HG03039 (cell line): ENCODE data around the gene SCG2.

ENCODE experiments used
- ATAC-seq: cut with Tn5 transposase; IDR thresholded peaks from one replicate; pipeline ENCODE4 v1.9.1; 2021; ENCODE audit warnings: mild to moderate bottlenecking, moderate library complexity; ENCODE audit not compliant: unreplicated experiment

The SCG2 gene, protein sequence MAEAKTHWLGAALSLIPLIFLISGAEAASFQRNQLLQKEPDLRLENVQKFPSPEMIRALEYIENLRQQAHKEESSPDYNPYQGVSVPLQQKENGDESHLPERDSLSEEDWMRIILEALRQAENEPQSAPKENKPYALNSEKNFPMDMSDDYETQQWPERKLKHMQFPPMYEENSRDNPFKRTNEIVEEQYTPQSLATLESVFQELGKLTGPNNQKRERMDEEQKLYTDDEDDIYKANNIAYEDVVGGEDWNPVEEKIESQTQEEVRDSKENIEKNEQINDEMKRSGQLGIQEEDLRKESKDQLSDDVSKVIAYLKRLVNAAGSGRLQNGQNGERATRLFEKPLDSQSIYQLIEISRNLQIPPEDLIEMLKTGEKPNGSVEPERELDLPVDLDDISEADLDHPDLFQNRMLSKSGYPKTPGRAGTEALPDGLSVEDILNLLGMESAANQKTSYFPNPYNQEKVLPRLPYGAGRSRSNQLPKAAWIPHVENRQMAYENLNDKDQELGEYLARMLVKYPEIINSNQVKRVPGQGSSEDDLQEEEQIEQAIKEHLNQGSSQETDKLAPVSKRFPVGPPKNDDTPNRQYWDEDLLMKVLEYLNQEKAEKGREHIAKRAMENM

DNA sequence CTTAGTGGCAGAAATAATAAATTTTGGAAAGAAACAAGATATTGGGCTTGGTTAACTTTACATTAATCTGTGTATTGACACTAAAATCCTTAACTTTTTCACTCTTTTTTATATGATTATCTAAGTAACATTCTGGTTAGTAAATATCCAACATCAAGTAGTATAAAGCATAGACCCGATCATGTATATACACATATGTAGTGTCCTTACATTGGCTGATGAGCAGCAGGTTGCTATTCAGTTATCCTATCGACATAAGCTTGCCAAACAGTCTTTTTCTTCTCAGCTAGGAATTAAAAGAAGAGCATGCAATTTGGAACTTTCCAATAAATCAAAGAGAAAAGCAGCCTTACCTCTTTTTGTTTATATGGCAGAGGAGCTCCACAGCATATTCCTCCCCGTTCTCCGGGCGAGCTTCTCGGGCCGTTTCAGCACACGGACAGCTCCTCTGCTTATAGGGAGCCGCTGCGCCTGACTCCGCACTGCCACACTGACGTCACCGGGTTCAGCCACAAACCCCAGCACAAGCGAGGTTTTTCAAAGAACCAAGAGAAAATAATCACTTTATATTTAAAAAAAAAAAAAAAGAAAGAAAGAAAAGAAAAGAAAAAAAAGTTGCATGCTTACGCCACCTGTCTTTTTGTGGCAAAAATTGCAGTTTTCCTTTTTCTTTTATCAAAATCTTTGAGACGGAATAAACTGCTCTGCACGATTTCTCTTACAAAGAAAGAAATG, at the start of gene SCG2:
Gene SCG2, minus strand, starts transcription at position 430 of the 735 bp plus-strand sequence. CDS start 3,079 bp downstream, outside the sequence.
- peak; percentile 74 for ATAC-seq

DNA sequence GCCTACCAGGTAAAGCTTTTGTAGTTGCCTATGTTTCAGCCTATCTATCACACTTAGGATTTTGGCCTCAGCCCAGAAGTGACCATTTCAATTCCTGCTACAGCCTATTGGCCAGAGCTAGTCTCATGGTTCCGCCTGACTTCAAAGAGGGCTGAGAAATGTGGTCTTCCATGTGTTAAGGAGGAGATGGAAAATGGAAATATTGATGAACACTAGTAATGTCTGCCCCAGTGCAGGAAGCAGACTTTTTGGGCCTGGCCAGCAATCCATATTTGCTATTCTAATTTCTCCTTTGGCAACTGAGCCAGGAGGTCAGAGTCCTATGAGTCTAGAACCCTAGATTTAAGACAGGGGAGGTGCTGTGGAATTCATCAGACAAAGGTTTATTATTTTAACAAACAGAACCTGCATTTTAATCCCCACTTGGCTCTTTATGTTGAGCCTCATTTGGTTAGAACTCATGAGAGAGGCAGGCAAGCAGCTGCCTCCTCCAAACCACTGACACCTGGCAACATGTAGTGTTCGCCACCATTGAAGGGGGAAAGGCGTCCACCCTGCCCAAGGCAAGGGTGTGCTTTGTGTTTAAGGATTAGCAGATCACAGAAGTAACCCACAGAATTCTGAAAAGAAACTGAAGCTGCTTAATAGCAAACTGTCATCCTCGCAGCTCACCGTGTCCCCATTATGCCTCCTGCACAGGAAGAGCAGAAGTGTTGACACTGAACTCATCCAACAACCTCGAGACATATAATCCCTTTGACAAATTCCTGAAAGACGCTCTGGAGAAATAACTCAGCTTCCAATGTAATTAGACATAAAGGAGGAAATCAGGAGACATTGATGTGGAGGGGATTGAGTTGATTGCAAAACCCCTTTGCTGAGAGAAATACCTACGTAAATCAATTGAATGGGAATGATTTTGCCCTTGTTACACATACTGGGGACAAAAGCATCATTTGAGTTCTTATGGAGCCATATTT, 47.7 kb upstream of the SCG2 start:
- no peak for ATAC-seq

DNA sequence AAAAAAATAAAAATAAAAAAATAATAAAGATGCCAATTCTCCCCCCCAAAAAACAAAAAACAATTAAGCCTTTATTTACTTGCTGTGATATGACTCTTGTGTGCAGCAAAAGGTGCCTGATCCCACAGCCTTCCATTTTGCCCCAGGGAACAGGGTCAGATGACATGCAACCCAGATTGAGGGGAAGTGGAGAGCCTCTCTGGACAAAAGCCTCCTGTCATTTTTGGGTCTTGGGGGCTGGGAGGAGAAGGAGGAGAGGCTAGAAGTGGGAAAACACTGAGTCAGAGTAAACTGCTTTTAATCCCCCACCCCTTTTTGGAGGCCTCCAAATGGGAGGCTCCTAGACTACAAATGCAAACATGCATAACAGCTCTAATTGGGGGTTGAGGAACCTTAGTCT, 46.6 kb upstream of the SCG2 start:
- ATAC-seq = no peak

- ATAC-seq = peak; percentile 85
Measured at GRCh38 chr2:223647258-223647952, 45.2 kb upstream of the SCG2 start.

DNA sequence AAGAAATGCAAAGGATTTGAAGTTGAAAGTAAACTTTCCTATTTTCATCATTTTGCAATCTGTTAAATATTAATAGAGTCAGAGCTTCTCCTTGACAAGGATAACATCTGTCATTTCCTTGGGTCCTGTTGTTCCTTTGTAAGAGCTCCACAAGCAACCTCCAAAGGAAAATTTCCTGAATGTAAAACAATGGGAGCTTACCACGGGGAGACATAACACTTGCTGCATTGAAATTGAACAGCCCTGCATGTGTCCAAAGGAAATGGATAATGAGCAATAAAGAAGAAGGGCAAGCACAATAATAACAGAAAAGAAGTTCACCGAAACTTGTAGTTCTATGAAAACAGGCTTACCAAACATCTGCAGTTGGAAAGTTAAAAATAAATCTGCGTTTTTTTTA, 42.0 kb upstream of the SCG2 start:
- no peak for ATAC-seq

GRCh38 chr2:223643309-223643708, 41.1 kb upstream of the SCG2 start:
- ATAC-seq = no peak

GRCh38 chr2:223642506-223642905, 40.3 kb upstream of the SCG2 start:
- no peak for ATAC-seq

- ATAC-seq = no peak
Measured at GRCh38 chr2:223641082-223641481, 38.9 kb upstream of the SCG2 start.

GRCh38 chr2:223635080-223635479, 32.9 kb upstream of the SCG2 start:
- ATAC-seq = no peak

DNA sequence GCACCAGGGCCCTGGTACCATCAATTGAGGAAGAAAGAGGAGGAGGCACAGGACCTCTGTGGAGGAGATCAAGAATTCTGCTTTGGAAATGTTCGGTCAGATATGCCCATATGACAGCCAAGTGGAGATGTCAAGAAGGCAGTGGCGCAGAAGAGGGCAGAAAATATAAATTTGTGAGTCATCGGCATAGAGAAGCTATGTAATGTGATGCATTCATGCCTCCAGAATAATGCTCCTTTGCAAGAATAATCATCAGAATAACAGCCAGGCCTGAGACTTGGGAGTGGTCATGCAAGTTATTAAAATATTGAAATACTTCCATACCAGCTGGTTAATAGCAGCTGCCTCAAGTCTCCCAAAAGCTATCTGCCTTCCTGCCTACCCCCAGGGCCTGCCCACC, 32.1 kb upstream of the SCG2 start:
- no peak for ATAC-seq

DNA sequence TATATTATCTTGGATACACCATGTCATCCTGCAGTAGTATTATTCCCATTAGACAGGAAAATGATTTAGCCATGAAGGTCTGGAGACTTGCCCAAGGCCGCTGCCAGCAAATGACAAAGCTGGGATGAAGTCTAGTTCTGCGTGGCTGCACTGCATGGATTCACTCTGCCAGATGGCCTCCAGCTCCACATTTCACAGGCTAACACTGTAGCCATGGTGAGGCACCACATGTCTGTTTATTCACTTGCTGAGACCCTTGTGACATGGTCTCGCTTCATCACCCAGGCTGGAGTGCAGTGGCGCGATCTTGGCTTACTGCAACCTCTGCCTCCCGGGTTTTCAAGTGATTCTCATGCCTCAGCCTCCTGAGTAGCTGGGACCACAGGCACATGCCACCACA, 31.5 kb upstream of the SCG2 start:
- no peak for ATAC-seq

GRCh38 chr2:223632826-223633225, 30.7 kb upstream of the SCG2 start:
- ATAC-seq = no peak

DNA sequence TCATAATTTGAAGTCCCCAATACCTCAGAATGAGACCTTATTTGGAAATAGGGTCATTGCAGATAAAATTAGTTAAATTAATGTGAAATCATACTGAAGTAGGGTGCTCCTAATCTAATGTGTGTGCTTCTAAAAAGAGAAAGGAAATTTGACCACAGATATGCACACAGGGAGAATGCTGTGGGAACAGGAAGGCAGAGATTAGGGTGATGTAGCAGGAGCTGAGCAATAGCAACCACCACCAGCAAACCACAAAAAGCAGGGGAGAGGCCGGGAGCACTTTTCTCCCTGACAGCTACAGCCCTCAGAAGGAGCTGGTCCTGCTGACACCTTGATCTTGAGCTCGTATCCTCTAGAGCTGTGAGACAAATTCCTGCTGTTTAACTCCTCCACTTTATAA, 24.6 kb upstream of the SCG2 start:
- no peak for ATAC-seq

GRCh38 chr2:223625652-223626051, 23.5 kb upstream of the SCG2 start:
- ATAC-seq = no peak

- ATAC-seq = no peak
Measured at GRCh38 chr2:223621901-223622300, 19.7 kb upstream of the SCG2 start.

DNA sequence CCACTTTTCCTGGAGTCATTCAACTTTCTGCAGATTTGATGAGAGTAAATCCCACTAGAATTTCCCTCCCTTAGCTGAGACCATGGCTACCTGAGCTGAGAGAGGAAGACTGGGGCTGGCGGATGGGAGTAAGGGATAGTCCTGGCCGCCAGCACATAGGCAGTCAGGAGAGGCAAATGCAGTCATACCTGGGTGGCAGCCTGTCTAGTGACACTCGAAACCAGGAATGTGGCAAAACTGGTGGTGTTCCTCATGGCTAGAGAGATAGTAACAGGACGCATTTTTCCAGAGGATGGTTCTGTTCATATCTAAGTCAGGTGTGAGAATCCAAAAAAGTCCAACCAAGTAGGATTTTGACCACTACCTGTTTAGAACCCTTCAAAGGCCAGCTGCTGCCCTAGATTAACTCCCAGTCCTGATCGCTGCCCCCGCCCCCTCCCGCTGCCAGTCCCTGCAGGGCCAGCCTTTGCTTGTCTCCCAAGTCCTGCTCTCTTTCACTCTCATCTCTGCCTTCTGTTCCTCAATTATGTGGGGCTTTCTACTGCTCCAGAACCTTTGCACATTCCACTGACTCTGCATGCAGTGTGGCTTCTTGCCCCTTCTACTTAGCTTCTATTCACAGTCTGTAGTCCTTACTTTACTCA, 17.4 kb upstream of the SCG2 start:
- no peak for ATAC-seq

GRCh38 chr2:223618172-223619035, 16.2 kb upstream of the SCG2 start:
- no peak for ATAC-seq

DNA sequence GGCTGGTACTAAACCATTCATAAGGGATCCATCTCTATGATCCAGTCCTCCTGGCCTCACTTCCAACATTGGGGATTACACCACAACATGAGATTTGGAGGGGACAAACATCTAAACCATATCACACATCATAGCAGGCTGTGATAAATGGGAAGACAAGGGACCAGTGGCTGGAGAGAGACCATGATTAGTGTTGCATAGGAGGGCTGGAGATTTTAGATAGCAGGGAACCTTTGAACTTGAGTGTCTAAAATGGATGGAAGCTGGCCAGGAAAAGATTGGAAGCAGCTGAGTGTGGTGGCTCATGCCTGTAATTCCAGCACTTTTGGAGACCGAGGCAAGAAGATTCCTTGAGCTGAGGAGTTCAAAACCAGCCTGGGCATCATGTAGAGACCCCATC, 12.4 kb upstream of the SCG2 start:
- ATAC-seq = no peak
